HG03175 (cell line): ENCODE measurements around the gene ABHD17B.

Source experiments
- ATAC-seq: cut with Tn5 transposase; IDR thresholded peaks from one replicate; pipeline ENCODE4 v1.9.1; 2021; ENCODE audit warnings: mild to moderate bottlenecking, moderate library complexity; ENCODE audit not compliant: unreplicated experiment

Gene ABHD17B

GRCh38 chr9:71822935-71823334 lies 88.1 kb downstream of the ABHD17B start:
- ATAC-seq, result no peak

- ATAC-seq, result no peak
Measured at GRCh38 chr9:71822456-71822855, 88.5 kb downstream of the ABHD17B start.

DNA sequence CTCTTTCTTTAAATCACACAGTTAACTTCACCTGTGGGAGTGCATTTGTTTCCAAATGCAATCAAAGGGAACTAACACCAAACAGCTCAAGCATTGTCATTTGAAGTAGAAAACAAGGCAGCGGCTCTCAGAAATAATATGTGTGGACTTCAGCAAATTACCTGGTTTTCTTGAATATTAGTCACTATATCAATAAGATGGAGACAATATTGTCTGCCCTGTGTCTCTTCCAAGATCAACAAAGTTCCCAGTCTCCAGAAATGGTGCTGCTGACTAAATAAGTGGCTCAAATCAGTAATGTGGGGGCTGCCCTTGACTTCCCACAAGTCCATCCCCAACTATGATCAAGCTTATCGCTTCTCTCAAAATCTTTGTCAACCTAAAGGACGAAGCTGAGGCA lies 89.6 kb downstream of the ABHD17B start:
- ATAC-seq, result no peak

- ATAC-seq, result no peak
Measured at GRCh38 chr9:71820403-71820921, 90.5 kb downstream of the ABHD17B start.

GRCh38 chr9:71819115-71819739 lies 91.8 kb downstream of the ABHD17B start:
- ATAC-seq, result no peak

DNA sequence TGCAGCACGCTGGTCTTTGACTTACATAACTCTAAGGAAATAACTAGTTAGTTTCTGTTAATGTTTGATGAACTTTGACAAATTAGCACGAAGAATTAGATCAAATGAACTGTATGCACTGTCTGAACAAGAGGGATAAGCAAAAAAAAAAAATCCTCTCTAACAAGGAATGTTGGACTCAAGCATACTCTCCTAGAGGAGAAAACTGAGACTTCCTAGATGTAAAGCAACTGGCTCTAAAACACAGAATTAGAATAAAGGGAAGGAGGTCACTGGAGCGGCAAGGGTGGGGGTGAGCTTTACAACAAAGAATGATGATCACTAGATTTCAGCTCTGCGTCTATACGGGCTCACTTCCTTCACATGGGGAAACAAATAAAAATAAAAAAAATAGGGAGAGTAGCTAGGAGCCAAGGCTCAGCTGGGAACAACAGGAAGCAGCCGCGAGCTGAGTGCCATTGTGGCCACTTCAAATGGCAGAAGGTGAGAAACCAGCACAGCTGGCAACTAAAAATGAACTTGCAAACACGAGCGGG lies 94.0 kb downstream of the ABHD17B start:
- no peak for ATAC-seq
